ENCODE measurements around the gene ZBTB7C. TPM values are rescaled to one million over a fixed set of nuclear protein-coding genes. Genes with fewer than 3 reads are reported as not detected.

ZBTB7C gene
- total RNA-seq, 1 donor from 2014 or later, result 1.0 TPM

DNA sequence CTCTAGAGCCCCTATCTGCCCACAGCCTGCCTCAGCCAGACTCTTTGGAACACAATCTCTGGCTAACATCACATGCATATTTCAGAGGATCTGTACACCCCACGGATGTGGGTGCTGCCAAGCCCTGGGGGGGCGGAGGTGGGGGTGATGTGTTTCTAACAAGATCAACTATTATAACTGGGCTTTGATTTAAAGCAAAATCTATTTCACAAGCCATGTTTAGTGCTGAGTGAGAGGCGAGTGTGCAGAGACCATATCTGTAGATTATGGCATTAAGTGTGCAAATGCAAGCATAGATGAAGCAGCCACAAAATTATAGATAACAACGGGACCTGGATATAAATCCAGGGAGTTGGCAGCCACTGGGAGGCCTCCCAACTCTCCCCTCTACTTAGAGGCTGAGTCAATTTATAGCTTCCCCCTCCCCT lies 342.9 kb downstream of the ZBTB7C start:
- Mint-ChIP-seq H3K9me3 (no peaks in the 10 kb centered on the region), H3K27ac (no peak overlapping the region)

DNA sequence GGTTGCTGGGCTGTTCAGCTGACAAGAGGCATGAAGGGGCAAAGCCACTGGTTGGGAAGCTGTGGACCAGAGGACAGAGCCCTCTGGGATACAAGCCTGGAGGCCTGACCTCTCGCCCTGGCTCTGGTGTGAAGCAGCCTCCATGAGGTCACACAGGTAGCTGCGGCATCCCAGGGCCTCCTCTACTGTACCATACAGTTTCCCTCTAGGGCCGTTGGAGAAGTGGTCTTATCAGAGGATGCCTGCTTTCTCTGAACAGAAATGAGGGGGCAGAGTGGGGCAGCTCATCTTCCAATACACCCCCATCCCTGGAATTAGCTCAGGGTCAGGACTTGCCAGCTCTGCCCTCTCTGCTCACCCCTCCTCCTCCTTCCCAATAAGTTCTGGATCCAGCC lies 343.6 kb downstream of the ZBTB7C start:
- Mint-ChIP-seq H3K4me1 (ENCODE audit: low read depth) (no peaks in the 10 kb centered on the region), H3K4me3 (no peak overlapping the region), H3K9me3 (no peaks in the 10 kb centered on the region), H3K36me3 (ENCODE audit: low read depth) (no peaks in the 10 kb centered on the region), H3K27me3 (ENCODE audit: insufficient read depth) (peaks cover 15% of the 10 kb centered on the region), H3K27ac (no peak overlapping the region)
- intact Hi-C loops (cut with micrococcal nuclease), result no loop called here
- no peak for DNase-seq (ENCODE audit: low spot score)

More for the DNA sequence above, 342.9 kb downstream of the ZBTB7C start:
- peaks cover 14% of the 10 kb centered on the region for H3K27me3 Mint-ChIP-seq (ENCODE audit: insufficient read depth)
- no peaks in the 10 kb centered on the region for H3K36me3 Mint-ChIP-seq (ENCODE audit: low read depth)
- H3K4me1 Mint-ChIP-seq (ENCODE audit: low read depth), result no peaks in the 10 kb centered on the region
- DNase-seq (ENCODE audit: low spot score), result no peak
- no peak overlapping the region for H3K4me3 Mint-ChIP-seq
- intact Hi-C loops (cut with micrococcal nuclease), result no loop called here

DNA sequence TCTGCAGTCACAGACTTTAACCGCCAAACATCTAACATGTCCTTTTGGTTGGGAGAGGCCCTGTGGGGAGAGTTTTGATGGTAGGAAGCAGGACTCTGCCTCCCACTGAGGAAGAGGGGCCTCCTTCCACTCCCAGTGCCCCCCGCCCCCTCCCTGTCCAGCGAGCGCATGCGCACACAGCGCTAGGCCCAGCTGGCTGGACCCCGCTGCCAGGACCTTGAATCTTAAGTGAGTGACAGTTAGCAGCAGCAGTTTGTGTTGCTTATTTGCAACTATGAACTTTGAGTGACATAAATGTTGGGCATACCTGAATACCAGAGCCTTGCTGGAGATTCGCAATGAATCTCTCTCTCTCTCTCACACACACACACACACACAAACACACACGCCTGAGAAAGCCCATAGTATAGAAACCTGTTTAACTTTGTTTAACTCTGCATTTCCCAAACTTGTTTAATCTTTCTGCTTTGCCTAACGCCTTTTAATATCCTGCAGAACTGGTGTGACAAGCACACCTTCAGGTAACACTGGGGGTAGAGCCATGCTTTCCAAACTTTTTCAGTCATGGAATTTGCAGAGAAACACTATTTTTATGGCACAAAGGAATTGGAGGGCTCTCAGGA lies 344.1 kb downstream of the ZBTB7C start:
- Mint-ChIP-seq H3K27me3 (ENCODE audit: insufficient read depth) (peaks cover 15% of the 10 kb centered on the region), H3K27ac (no peak overlapping the region), H3K9me3 (no peaks in the 10 kb centered on the region), H3K4me1 (ENCODE audit: low read depth) (no peaks in the 10 kb centered on the region), H3K36me3 (ENCODE audit: low read depth) (no peaks in the 10 kb centered on the region), H3K4me3 (no peak overlapping the region)
- no peak for DNase-seq (ENCODE audit: low spot score)
- intact Hi-C loops (cut with micrococcal nuclease), result no loop called here

DNA sequence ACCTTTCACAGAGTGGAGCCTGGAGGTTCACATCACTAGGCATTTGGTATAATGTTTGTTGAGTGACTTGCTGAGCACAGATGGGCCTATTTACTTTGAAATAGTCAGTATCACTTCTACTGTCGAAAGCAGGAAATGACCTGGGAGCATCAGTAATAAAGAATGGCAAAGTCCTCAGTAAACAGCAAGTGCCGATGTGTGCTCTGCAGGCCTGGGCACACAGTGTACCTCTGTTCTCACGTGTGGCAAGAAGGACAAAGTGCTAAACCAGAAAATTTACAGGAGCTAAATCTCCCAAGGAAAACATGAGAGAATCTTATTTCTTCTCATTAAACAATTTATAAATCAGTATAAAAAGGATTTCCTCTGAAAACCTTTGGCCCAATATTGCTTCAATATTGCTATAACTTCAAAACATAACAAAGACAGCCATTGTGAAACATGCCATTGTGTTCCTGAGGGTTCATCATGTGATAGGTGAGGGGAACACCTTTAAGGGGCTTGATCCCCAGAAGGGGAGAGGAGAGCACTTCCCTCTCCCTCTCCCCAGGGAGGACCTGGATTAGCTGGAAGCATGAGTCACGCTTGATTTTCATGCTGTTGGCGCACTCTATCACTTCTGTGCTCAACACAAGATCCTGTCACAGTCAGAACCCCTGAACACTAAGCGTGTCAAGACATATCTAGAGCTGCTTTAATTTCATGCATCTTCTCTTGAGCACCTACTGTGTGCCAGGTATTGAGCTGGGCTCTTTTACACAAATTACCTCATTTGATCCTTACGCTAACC lies 347.2 kb downstream of the ZBTB7C start:
- H3K9me3 Mint-ChIP-seq, result no peaks in the 10 kb centered on the region
- no peak overlapping the region for H3K4me3 Mint-ChIP-seq
- no peaks in the 10 kb centered on the region for H3K36me3 Mint-ChIP-seq (ENCODE audit: low read depth)
- no peaks in the 10 kb centered on the region for H3K4me1 Mint-ChIP-seq (ENCODE audit: low read depth)
- H3K27me3 Mint-ChIP-seq (ENCODE audit: insufficient read depth), result peaks cover 16% of the 10 kb centered on the region
- no peak overlapping the region for H3K27ac Mint-ChIP-seq
- DNase-seq (ENCODE audit: low spot score), result no peak
- intact Hi-C loops (cut with micrococcal nuclease), result no loop called here

DNA sequence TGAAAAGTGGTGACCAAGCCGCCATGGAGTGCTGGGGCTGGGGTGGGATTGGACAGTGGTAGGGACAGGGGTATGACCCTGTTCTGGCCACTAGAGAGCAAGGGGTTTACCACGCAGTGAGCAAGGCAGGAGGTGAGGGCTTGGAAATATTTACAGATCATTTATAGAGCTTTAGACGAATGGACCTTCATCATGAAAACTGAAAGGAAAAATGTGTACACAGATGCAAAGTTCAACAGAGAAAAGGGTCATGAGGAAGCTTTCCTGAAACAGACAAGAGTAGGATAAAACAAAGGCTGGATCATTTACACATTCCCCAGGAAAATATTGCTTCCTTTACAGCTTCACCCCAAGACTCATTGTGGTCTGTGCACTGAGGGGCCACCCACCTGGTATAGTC lies 348.2 kb downstream of the ZBTB7C start:
- no peaks in the 10 kb centered on the region for H3K36me3 Mint-ChIP-seq (ENCODE audit: low read depth)
- no peak for DNase-seq (ENCODE audit: low spot score)
- H3K4me3 Mint-ChIP-seq, result no peak overlapping the region
- peaks cover 20% of the 10 kb centered on the region for H3K27me3 Mint-ChIP-seq (ENCODE audit: insufficient read depth)
- H3K27ac Mint-ChIP-seq, result no peak overlapping the region
- H3K9me3 Mint-ChIP-seq, result no peaks in the 10 kb centered on the region
- intact Hi-C loops (cut with micrococcal nuclease), result no loop called here
- H3K4me1 Mint-ChIP-seq (ENCODE audit: low read depth), result no peaks in the 10 kb centered on the region

DNA sequence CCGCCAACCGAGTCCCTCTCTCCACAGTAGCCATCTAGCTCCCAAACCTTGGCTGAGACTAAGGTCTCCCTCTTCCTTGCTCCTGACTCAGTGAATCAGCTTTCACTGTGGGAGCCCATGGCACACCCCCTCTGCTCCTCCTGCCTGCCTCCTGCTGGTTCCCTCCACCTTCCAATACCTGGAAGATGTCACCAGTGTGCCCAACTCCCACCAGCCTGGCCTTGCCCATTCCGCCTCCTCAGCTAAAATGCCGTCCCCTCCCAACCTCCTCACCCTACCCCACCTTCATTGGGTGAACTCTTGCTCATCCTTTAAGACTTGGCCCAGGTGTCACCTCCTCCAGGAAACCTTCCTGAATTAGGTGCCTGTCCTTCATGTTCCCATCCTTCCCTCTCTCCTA lies 348.8 kb downstream of the ZBTB7C start:
- H3K4me3 Mint-ChIP-seq, result no peak overlapping the region
- intact Hi-C loops (cut with micrococcal nuclease), result no loop called here
- no peak for DNase-seq (ENCODE audit: low spot score)
- no peaks in the 10 kb centered on the region for H3K4me1 Mint-ChIP-seq (ENCODE audit: low read depth)
- no peak overlapping the region for H3K27ac Mint-ChIP-seq
- H3K9me3 Mint-ChIP-seq, result no peaks in the 10 kb centered on the region
- H3K27me3 Mint-ChIP-seq (ENCODE audit: insufficient read depth), result peaks cover 25% of the 10 kb centered on the region
- H3K36me3 Mint-ChIP-seq (ENCODE audit: low read depth), result no peaks in the 10 kb centered on the region

DNA sequence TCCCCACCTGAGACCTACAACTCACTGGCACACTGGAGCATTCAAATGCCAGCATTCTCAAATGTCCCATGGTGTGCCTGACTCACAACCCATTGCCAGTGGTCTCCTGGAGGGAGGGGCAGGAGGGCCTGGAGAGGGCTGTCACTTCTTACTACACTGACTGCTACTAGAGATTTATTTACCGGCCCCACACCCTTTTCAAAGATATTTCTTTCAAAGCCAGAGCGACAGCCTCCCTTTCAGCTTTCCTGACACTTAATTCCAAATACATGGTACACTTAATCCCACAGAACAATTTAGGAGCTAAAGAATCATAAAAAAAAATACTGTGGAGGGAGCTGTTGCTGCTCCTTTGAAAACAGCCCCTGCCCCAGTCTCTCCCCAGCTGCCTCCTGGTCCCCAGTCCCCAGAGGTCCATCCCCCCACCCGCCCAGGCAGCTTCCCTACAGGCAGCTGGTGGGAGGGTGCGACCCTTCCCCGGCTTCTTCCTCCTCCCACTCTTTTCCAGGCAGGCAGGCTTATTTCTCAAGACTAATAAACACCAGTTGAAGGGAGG lies 349.6 kb downstream of the ZBTB7C start:
- intact Hi-C loops (cut with micrococcal nuclease), result no loop called here
- peaks cover 30% of the 10 kb centered on the region for H3K27me3 Mint-ChIP-seq (ENCODE audit: insufficient read depth)
- H3K9me3 Mint-ChIP-seq, result no peaks in the 10 kb centered on the region
- H3K4me3 Mint-ChIP-seq, result no peak overlapping the region
- H3K4me1 Mint-ChIP-seq (ENCODE audit: low read depth), result no peaks in the 10 kb centered on the region
- no peak overlapping the region for H3K27ac Mint-ChIP-seq
- no peaks in the 10 kb centered on the region for H3K36me3 Mint-ChIP-seq (ENCODE audit: low read depth)
- no peak for DNase-seq (ENCODE audit: low spot score)

DNA sequence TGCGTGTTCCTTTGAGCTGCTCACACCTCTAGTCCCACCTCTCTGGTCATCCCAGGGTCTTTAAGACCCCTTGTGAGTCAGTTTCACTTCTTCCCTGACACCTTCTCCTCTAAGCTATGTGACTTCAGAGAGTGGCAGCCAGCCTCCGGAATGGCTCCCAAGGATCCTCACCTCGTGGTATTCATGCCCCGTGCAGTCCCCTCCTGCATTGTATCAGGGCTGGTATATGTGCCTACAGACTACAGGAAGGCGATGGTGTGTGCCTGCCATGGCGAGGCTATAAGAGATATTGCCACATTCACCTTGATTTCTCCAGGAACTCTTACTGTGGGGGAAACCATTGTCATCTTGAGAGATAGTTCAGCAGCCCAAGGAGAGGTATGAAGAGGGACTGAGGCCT lies 350.7 kb downstream of the ZBTB7C start:
- Mint-ChIP-seq H3K36me3 (ENCODE audit: low read depth) (no peaks in the 10 kb centered on the region), H3K4me1 (ENCODE audit: low read depth) (no peaks in the 10 kb centered on the region), H3K9me3 (no peaks in the 10 kb centered on the region), H3K27me3 (ENCODE audit: insufficient read depth) (peaks cover 37% of the 10 kb centered on the region), H3K27ac (no peak overlapping the region), H3K4me3 (no peak overlapping the region)
- intact Hi-C loops (cut with micrococcal nuclease), result no loop called here
- no peak for DNase-seq (ENCODE audit: low spot score)

DNA sequence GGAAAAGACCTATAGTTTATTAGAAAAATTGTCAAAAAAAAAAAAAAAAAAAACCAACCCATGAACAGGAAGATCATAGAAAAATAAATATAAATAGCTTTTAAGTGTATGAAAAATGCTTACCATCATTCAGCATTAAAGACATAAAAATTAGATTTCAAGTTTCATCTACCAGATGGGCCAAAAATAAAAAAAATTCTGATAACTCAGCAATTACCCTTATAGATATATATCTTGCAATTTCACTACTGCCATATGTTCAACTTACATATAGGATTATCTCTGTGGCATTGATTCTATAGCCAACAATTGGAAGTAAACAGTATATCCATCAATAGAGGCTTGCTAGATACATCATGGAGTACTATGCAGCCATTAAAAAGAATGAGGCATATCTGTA lies 352.2 kb downstream of the ZBTB7C start:
- Mint-ChIP-seq H3K4me1 (ENCODE audit: low read depth) (no peaks in the 10 kb centered on the region), H3K36me3 (ENCODE audit: low read depth) (no peaks in the 10 kb centered on the region), H3K27ac (no peak overlapping the region), H3K9me3 (no peaks in the 10 kb centered on the region), H3K4me3 (no peak overlapping the region), H3K27me3 (ENCODE audit: insufficient read depth) (peaks cover 37% of the 10 kb centered on the region)
- intact Hi-C loops (cut with micrococcal nuclease), result no loop called here
- no peak for DNase-seq (ENCODE audit: low spot score)

DNA sequence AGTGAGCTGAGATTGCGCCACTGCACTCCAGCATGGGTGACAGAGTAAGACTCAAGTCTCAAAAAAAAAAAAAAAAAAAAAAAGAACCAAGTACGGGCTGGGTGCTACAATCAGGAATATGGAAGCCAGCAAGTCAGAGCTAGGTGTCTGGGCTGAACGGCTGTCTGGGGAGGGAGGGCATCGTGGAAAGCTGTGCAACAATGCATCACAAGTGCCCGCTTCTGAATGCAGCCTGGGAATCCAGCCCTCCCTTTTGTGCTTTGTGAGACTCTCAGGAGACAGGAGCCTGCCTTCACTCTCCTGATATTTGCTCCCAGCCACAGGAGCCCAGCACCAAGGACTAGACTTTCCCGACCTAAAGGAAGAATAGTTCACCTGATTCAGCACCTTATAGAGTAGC lies 353.8 kb downstream of the ZBTB7C start:
- DNase-seq (ENCODE audit: low spot score), result no peak
- H3K36me3 Mint-ChIP-seq (ENCODE audit: low read depth), result no peaks in the 10 kb centered on the region
- intact Hi-C loops (cut with micrococcal nuclease), result no loop called here
- H3K4me3 Mint-ChIP-seq, result no peak overlapping the region
- no peak overlapping the region for H3K27ac Mint-ChIP-seq
- H3K9me3 Mint-ChIP-seq, result no peaks in the 10 kb centered on the region
- H3K27me3 Mint-ChIP-seq (ENCODE audit: insufficient read depth), result peaks cover 31% of the 10 kb centered on the region
- H3K4me1 Mint-ChIP-seq (ENCODE audit: low read depth), result no peaks in the 10 kb centered on the region

DNA sequence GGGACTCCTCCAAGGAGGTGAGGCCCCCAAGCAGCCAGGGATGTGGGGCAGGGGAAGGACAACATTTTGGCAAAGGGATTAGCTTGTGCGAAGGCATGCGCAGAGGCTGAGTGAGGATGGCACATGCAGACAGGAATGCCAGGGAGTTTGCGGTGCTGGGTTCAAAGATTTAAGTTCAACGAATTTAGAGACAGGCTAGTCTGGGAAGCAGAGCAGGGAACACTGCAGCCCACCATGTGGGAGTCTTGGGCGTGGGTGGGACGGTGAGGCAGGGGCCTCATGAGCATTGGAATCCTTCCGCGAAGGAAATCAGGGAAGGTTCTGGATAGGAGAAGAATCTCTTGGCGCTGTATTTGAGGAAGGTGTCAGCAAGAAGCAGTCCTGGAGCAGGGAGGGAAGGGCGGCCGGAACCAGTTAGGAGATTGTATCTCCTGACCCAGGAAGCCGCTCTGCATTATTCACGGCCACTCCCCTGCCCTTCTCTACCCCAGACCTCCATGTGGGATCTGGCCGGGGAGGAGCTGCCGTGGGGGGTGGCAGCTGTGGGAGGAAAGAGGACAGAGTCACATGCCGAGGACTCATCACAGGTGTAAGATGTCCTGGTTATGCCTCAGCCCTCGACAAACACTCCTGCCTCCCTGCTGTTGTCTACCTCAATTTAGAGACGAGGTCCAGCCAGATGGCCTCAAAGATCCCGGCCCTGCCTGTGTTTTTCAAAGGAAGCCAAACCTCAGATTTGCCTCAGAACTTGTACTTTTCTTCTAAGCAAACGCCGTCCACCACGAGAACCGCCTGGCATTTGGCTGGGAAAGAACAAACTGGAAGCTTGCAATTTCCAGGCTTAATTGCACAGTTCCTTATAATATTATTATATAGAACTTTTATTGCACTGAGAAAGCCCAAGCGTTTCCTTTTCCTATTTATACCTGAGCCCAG lies 355.0 kb downstream of the ZBTB7C start:
- peaks cover 30% of the 10 kb centered on the region for H3K27me3 Mint-ChIP-seq (ENCODE audit: insufficient read depth)
- H3K9me3 Mint-ChIP-seq, result no peaks in the 10 kb centered on the region
- DNase-seq (ENCODE audit: low spot score), result no peak
- no peaks in the 10 kb centered on the region for H3K4me1 Mint-ChIP-seq (ENCODE audit: low read depth)
- no peak overlapping the region for H3K4me3 Mint-ChIP-seq
- H3K36me3 Mint-ChIP-seq (ENCODE audit: low read depth), result no peaks in the 10 kb centered on the region
- H3K27ac Mint-ChIP-seq, result no peak overlapping the region
- intact Hi-C loops (cut with micrococcal nuclease), result no loop called here

DNA sequence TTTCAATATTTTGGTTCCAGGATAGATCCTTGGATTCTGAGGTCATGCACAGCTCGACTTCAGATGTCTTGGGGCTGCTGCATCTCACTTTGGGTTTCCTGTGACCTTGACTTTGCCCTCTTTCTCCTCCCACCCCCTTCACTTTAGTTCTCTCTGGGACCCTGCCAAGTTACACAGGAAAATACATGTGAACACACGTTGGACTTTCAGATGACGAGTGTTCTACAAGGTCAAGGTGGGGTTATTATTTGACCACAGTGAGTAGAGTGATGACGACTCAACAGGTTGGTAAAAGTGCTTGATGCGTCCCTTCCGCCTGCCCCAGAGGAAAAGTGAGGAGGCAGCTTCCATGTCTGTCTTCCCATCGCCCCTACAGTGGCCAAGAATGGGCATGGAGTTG lies 356.3 kb downstream of the ZBTB7C start:
- DNase-seq (ENCODE audit: low spot score), result no peak
- Mint-ChIP-seq H3K27ac (no peak overlapping the region), H3K9me3 (no peaks in the 10 kb centered on the region), H3K36me3 (ENCODE audit: low read depth) (no peaks in the 10 kb centered on the region), H3K27me3 (ENCODE audit: insufficient read depth) (peaks cover 25% of the 10 kb centered on the region), H3K4me1 (ENCODE audit: low read depth) (no peaks in the 10 kb centered on the region), H3K4me3 (no peak overlapping the region)
- intact Hi-C loops (cut with micrococcal nuclease), result no loop called here
